GM18868 (cell line): Measurements from ENCODE around the gene RANBP3.

ENCODE experiments used
- ATAC-seq: cut with Tn5 transposase; IDR thresholded peaks from one replicate; pipeline ENCODE4 v1.9.1; 2021; ENCODE audit warnings: mild to moderate bottlenecking, moderate library complexity; ENCODE audit not compliant: unreplicated experiment

Gene RANBP3

GRCh38 chr19:5932146-5932545, 45.8 kb downstream of the RANBP3 start:
- no peak for ATAC-seq

GRCh38 chr19:5931251-5931650, 46.7 kb downstream of the RANBP3 start:
- no peak for ATAC-seq

- no peak for ATAC-seq
Observed at GRCh38 chr19:5929625-5930024, 48.3 kb downstream of the RANBP3 start.

GRCh38 chr19:5929179-5929578, 48.8 kb downstream of the RANBP3 start:
- ATAC-seq: no peak

GRCh38 chr19:5927441-5927821, 50.5 kb downstream of the RANBP3 start:
- peak; percentile 59 for ATAC-seq

- no peak for ATAC-seq
Observed at GRCh38 chr19:5926641-5927440, 51.1 kb downstream of the RANBP3 start.

GRCh38 chr19:5925830-5926427, 52.0 kb downstream of the RANBP3 start:
- ATAC-seq: no peak

GRCh38 chr19:5923356-5923755, 54.6 kb downstream of the RANBP3 start:
- no peak for ATAC-seq

GRCh38 chr19:5922161-5922545, 55.8 kb downstream of the RANBP3 start:
- ATAC-seq: no peak

- ATAC-seq: no peak
Observed at GRCh38 chr19:5921516-5922160, 56.3 kb downstream of the RANBP3 start.

GRCh38 chr19:5918463-5919079, 59.4 kb downstream of the RANBP3 start:
- ATAC-seq: no peak

GRCh38 chr19:5917431-5918107, 60.4 kb downstream of the RANBP3 start:
- no peak for ATAC-seq

- no peak for ATAC-seq
Observed at GRCh38 chr19:5916181-5916708, 61.7 kb downstream of the RANBP3 start.

- no peak for ATAC-seq
Observed at GRCh38 chr19:5915782-5916165, 62.2 kb downstream of the RANBP3 start.

- no peak for ATAC-seq
Observed at GRCh38 chr19:5914946-5915781, 62.8 kb downstream of the RANBP3 start.

GRCh38 chr19:5914358-5914774, 63.6 kb downstream of the RANBP3 start:
- no peak for ATAC-seq

- no peak for ATAC-seq
Observed at GRCh38 chr19:5913739-5914357, 64.1 kb downstream of the RANBP3 start, which contains the start of gene CAPS. Gene CAPS (plus strand): TSS chr19:5914254. CDS start chr19:5914407, 153 bp downstream.

GRCh38 chr19:5911366-5911765, 66.6 kb downstream of the RANBP3 start:
- ATAC-seq: no peak

- no peak for ATAC-seq
Observed at GRCh38 chr19:5910638-5910907, 67.4 kb downstream of the RANBP3 start.
